ENCODE measurements around the gene C19orf47.
"Not testable (repeated sequence)": the region's sequence is repeated elsewhere in the genome, so short reads cannot be mapped to it uniquely, and the experiment has no call there.

C19orf47 gene

GRCh38 chr19:40342644-40343311 is 5.4 kb downstream of the C19orf47 start:
- DNase-seq, result no peak

- no peak for DNase-seq
Measured at GRCh38 chr19:40341601-40342482, 6.4 kb downstream of the C19orf47 start.

GRCh38 chr19:40339018-40339728 is 9.0 kb downstream of the C19orf47 start:
- no peak for DNase-seq

GRCh38 chr19:40337594-40337993 is 10.6 kb downstream of the C19orf47 start:
- DNase-seq, result no peak

GRCh38 chr19:40337107-40337506 is 11.1 kb downstream of the C19orf47 start:
- no peak for DNase-seq

- no peak for DNase-seq
Measured at GRCh38 chr19:40336601-40336900, 11.6 kb downstream of the C19orf47 start.

- DNase-seq, result no peak
Measured at GRCh38 chr19:40335855-40336600, 12.2 kb downstream of the C19orf47 start.

- DNase-seq, result no peak
Measured at GRCh38 chr19:40335101-40335500, 13.1 kb downstream of the C19orf47 start.

GRCh38 chr19:40333083-40333482 is 15.1 kb downstream of the C19orf47 start:
- DNase-seq, result not testable (repeated sequence)

- no peak for DNase-seq
Measured at GRCh38 chr19:40332669-40333068, 15.5 kb downstream of the C19orf47 start.

GRCh38 chr19:40331052-40331451 is 17.1 kb downstream of the C19orf47 start:
- DNase-seq, result no peak

GRCh38 chr19:40326201-40326600 is 22.0 kb downstream of the C19orf47 start:
- DNase-seq, result no peak

- DNase-seq, result no peak
Measured at GRCh38 chr19:40323705-40324104, 24.5 kb downstream of the C19orf47 start.

GRCh38 chr19:40322951-40323615 is 25.1 kb downstream of the C19orf47 start:
- DNase-seq, result no peak

- no peak for DNase-seq
Measured at GRCh38 chr19:40322271-40322610, 26.0 kb downstream of the C19orf47 start.

- DNase-seq, result no peak
Measured at GRCh38 chr19:40321566-40322270, 26.5 kb downstream of the C19orf47 start.

- no peak for DNase-seq
Measured at GRCh38 chr19:40321076-40321475, 27.1 kb downstream of the C19orf47 start.

GRCh38 chr19:40320558-40320935 is 27.6 kb downstream of the C19orf47 start:
- DNase-seq, result no peak

- DNase-seq, result no peak
Measured at GRCh38 chr19:40317338-40317737, 30.9 kb downstream of the C19orf47 start.

GRCh38 chr19:40315812-40316470 is 32.3 kb downstream of the C19orf47 start:
- no peak for DNase-seq

- DNase-seq, result no peak
Measured at GRCh38 chr19:40314656-40315055, 33.5 kb downstream of the C19orf47 start.

Measured in activated CD4-positive, CD25-positive, alpha-beta regulatory T cell (primary cell).